ENCODE measurements around the gene FZD8. TPM values are rescaled to one million over a fixed set of nuclear protein-coding genes. Genes with fewer than 3 reads are reported as not detected.
A peak's percentile ranks its signal among the peaks of the same experiment; 100 is the strongest.

Gene FZD8
- total RNA-seq, 1 experiment from 2014 or later = 13.8 TPM

GRCh38 chr10:35638101-35638500, 4.0 kb downstream of the FZD8 start:
- Histone ChIP-seq H3K27ac (ENCODE audit: insufficient read length, low read depth, low read length) (no peak overlapping the region), H3K4me2 (ENCODE audit: insufficient read depth, insufficient read length, low read length) (peak overlapping the region; percentile 48), H3K23ac (ENCODE audit: insufficient read length, low read depth, low read length) (no peak overlapping the region), H3T11ph (ENCODE audit: low read length) (no peak overlapping the region), H3K23me2 (ENCODE audit: insufficient read length, low read depth, low read length, poor library complexity, severe bottlenecking) (peaks cover 9% of the 10 kb centered on the region), H3K79me2 (ENCODE audit: insufficient read depth, low read length) (no peaks in the 10 kb centered on the region), H3K9ac (ENCODE audit: extremely low read depth, insufficient read length, low read length) (no peak overlapping the region), H3K18ac (ENCODE audit: insufficient read length, low read depth, low read length) (no peak overlapping the region), H3K56ac (ENCODE audit: insufficient read length, low read depth, low read length) (no peak overlapping the region), H4K8ac (replicated peaks; ENCODE audit: insufficient read length, low read depth, low read length) (no peak overlapping the region), H2BK15ac (ENCODE audit: low read depth, low read length) (no peak overlapping the region), H3K4me1 (ENCODE audit: insufficient read depth, low read length) (peaks cover 7% of the 10 kb centered on the region; the same call in 1 of the 2 replicates), H3K4ac (ENCODE audit: low read depth, low read length) (no peak overlapping the region), H3K27me3 (ENCODE audit: insufficient read depth, low read length) (peaks cover 6% of the 10 kb centered on the region; the same call in 1 of the 2 replicates), H2BK5ac (ENCODE audit: insufficient read length, low read length) (no peak overlapping the region), H3K79me1 (ENCODE audit: insufficient read depth, low read depth, low read length, poor library complexity, severe bottlenecking) (no peaks in the 10 kb centered on the region), H2BK12ac (ENCODE audit: insufficient read length, low read depth, low read length) (no peak overlapping the region), H4K5ac (ENCODE audit: insufficient read length, low read depth, low read length) (no peak overlapping the region), H2AK5ac (ENCODE audit: insufficient read length, low read length) (no peak overlapping the region), H2BK20ac (ENCODE audit: low read depth, low read length, poor library complexity, severe bottlenecking) (no peak overlapping the region), H2AFZ (ENCODE audit: low read length) (no peak overlapping the region), H3K9me3 (ENCODE audit: control insufficient read depth, low read depth, low read length) (no peaks in the 10 kb centered on the region), H4K20me1 (ENCODE audit: control insufficient read depth, insufficient read depth, insufficient read length) (no peaks in the 10 kb centered on the region), H2BK120ac (ENCODE audit: low read depth, low read length, poor library complexity, severe bottlenecking) (no peak overlapping the region), H3K14ac (ENCODE audit: insufficient read depth, low read length) (no peak overlapping the region), H4K91ac (ENCODE audit: insufficient read length, low read depth, low read length) (no peak overlapping the region)
- Mint-ChIP-seq H3K27ac (no peak overlapping the region), H3K9me3 (no peaks in the 10 kb centered on the region), H3K4me3 (peak overlapping the region; percentile 41 to 72), H3K27me3 (ENCODE audit: low read depth) (peaks cover 11% of the 10 kb centered on the region), H3K36me3 (ENCODE audit: insufficient read depth in 1 of 3, low read depth in 3 of 3) (no peaks in the 10 kb centered on the region; a peak in 1 of 7 replicates), H3K4me1 (peaks cover 38 to 40% of the 10 kb centered on the region in 2 experiments)
- DNase-seq = no peak
- WGBS (ENCODE audit: extremely low coverage, insufficient read length, low lambda C conversion rate) = no CpG with 5 or more reads among the region's 4 CpGs
- no peak for TF ChIP-seq CTCF (conservative IDR thresholded peaks at IDR 0.05)

All from H9 (cell line).